Esophagus muscularis mucosa (tissue), 4 donors: Measurements from ENCODE around the gene WDFY3.

Experiments used
- EP300 ChIP-seq: sonication (generic); formaldehyde crosslinking; IDR thresholded peaks from one replicate; pipeline ENCODE4 v1.6.1; 2017; ENCODE audit warnings: antibody characterized with exemption
- POLR2A ChIP-seq: fragments of 450-650 bp; IDR thresholded peaks from one replicate; pipeline ENCODE4 v1.6.1; 2017; ENCODE audit warnings: antibody characterized with exemption, moderate library complexity, mild to moderate bottlenecking, low read depth
- POLR2AphosphoS5 ChIP-seq, 2 donors: sonication (generic); formaldehyde crosslinking; IDR thresholded peaks; one replicate each; pipeline ENCODE4 v1.6.1; 2017; ENCODE audit warnings: antibody characterized with exemption in 2 of 2
- TF ChIP-seq, protein P1 (sequence below), 3 experiments: fragments of 200-600 bp in 2 of 3; fragments of 450-650 bp in 1 of 3; sonication (generic) in 2 of 3; IDR thresholded peaks; one replicate each; pipeline ENCODE4 v1.5.1; 2017 to 2019; ENCODE audit warnings: antibody characterized with exemption in 3 of 3, mild to moderate bottlenecking in 2 of 3, moderate library complexity in 1 of 3

DNA sequence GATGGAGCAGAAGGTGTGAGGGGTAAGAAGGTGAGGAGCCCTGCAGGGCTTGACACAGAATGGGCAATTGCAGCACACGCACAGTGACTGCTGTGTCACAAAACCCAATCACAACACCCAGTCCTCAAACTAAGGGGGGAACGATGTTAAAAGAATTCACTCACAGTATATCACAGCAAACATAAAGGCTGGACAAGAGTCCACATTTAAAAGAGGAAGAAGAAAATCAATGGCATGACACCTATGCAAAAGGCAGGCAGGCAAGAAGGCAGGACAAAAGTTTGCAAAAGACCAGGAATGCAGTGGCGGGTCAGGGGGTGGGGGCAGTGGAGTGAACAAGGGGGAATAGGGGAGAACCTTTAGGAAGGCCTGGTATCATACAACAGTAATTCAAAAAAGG is 305.9 kb downstream of the WDFY3 start:
- TF ChIP-seq EP300 (no peak), POLR2A (no peak), POLR2AphosphoS5 (IDR thresholded peaks at IDR 0.05) (no peak)
- TF ChIP-seq, protein P1, sequence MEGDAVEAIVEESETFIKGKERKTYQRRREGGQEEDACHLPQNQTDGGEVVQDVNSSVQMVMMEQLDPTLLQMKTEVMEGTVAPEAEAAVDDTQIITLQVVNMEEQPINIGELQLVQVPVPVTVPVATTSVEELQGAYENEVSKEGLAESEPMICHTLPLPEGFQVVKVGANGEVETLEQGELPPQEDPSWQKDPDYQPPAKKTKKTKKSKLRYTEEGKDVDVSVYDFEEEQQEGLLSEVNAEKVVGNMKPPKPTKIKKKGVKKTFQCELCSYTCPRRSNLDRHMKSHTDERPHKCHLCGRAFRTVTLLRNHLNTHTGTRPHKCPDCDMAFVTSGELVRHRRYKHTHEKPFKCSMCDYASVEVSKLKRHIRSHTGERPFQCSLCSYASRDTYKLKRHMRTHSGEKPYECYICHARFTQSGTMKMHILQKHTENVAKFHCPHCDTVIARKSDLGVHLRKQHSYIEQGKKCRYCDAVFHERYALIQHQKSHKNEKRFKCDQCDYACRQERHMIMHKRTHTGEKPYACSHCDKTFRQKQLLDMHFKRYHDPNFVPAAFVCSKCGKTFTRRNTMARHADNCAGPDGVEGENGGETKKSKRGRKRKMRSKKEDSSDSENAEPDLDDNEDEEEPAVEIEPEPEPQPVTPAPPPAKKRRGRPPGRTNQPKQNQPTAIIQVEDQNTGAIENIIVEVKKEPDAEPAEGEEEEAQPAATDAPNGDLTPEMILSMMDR (IDR thresholded peaks at IDR 0.05), result no peak
